Measurements from ENCODE around the gene KIF21B.
A peak's percentile ranks its signal among the peaks of the same experiment; 100 is the strongest.

Gene KIF21B

GRCh38 chr1:201023517-201023902 is at the start of gene KIF21B:
KIF21B (minus strand) TSS chr1:201023714; CDS start chr1:201023383, 331 bp downstream.
- peak; percentile 94 for DNase-seq

- no peak for DNase-seq
These were observed 49.4 kb upstream of the KIF21B start for GRCh38 chr1:201072922-201073321.

- no peak for DNase-seq
These were observed 48.6 kb upstream of the KIF21B start for GRCh38 chr1:201072149-201072548.

- DNase-seq = no peak
These were observed 46.1 kb upstream of the KIF21B start for GRCh38 chr1:201069636-201070035.

- no peak for DNase-seq
These were observed 45.5 kb upstream of the KIF21B start for GRCh38 chr1:201068976-201069375.

GRCh38 chr1:201066986-201067385 is 43.5 kb upstream of the KIF21B start:
- no peak for DNase-seq

GRCh38 chr1:201065686-201066085 is 42.2 kb upstream of the KIF21B start:
- DNase-seq = no peak

- DNase-seq = no peak
These were observed 41.3 kb upstream of the KIF21B start for GRCh38 chr1:201064806-201065205.

- DNase-seq = no peak
These were observed 39.6 kb upstream of the KIF21B start for GRCh38 chr1:201063145-201063544.

- DNase-seq = no peak
These were observed 39.1 kb upstream of the KIF21B start for GRCh38 chr1:201062511-201063091.

GRCh38 chr1:201061886-201062285 is 38.4 kb upstream of the KIF21B start:
- DNase-seq = no peak

- no peak for DNase-seq
These were observed 37.5 kb upstream of the KIF21B start for GRCh38 chr1:201061049-201061448.

GRCh38 chr1:201060586-201060985 is 37.1 kb upstream of the KIF21B start:
- DNase-seq = no peak

- DNase-seq = no peak
These were observed 36.5 kb upstream of the KIF21B start for GRCh38 chr1:201059871-201060555.

GRCh38 chr1:201059401-201059800 is 35.9 kb upstream of the KIF21B start:
- no peak for DNase-seq

- no peak for DNase-seq
These were observed 30.6 kb upstream of the KIF21B start for GRCh38 chr1:201054091-201054543.

- DNase-seq = no peak
These were observed 29.8 kb upstream of the KIF21B start for GRCh38 chr1:201053155-201053860.

- DNase-seq = peak; percentile 12
These were observed 27.9 kb upstream of the KIF21B start for GRCh38 chr1:201051399-201051798.

GRCh38 chr1:201050515-201051277 is 27.2 kb upstream of the KIF21B start:
- DNase-seq = no peak

GRCh38 chr1:201049248-201049831 is 25.8 kb upstream of the KIF21B start:
- DNase-seq = no peak

GRCh38 chr1:201048521-201048920 is 25.0 kb upstream of the KIF21B start:
- no peak for DNase-seq

GRCh38 chr1:201044119-201044518 is 20.6 kb upstream of the KIF21B start:
- DNase-seq = no peak

Data from stimulated activated CD4-positive, alpha-beta T cell treated with anti-CD3 and anti-CD28 coated beads, Interleukin-15, amount 100 ng/mL, for 24 hours (primary cell).